HG03571 (cell line): ENCODE data around the gene PLB1.

Experiments used
- ATAC-seq: cut with Tn5 transposase; IDR thresholded peaks from one replicate; pipeline ENCODE4 v1.9.1; 2021; ENCODE audit not compliant: unreplicated experiment

Gene PLB1

GRCh38 chr2:28505361-28505760 is 9.5 kb downstream of the PLB1 start:
- ATAC-seq: no peak

DNA sequence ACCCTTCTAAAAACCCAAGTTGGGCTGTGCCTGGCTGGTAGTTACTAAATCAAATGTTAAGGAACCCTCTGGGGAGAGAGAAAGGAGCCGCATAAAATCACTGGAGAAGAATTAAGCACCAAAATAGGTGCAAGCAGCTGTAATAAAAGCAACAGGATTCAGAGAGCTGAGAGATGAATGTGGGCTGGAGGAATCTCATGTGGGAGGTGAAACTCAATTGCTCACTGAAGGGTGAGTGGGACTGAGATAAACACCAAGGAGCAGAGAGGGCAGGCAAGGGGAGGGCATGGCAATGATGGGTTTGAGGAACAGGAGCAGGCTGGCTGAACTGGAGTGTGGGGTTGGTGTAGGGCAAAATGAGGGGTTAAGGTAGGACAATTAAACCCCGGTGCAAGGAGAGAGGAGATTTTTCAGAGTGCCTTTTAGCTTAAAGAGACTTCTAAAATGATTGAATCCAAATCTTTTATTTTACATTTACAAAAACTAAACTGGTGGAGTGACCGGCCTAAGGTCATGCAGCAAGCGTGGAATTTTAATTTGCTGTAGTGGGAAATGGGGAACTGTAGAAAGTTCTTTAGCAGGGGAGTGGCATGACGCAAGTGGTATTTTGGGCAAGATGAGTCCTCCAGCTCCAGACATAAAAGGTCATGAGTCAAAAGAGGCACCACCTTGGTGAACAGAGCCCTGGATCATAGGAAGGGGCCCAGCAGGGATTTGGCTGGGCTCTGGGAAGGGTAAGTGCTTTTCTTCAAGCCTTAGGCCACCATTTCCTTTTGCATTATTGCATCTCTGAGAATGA is 10.5 kb downstream of the PLB1 start:
- no peak for ATAC-seq

DNA sequence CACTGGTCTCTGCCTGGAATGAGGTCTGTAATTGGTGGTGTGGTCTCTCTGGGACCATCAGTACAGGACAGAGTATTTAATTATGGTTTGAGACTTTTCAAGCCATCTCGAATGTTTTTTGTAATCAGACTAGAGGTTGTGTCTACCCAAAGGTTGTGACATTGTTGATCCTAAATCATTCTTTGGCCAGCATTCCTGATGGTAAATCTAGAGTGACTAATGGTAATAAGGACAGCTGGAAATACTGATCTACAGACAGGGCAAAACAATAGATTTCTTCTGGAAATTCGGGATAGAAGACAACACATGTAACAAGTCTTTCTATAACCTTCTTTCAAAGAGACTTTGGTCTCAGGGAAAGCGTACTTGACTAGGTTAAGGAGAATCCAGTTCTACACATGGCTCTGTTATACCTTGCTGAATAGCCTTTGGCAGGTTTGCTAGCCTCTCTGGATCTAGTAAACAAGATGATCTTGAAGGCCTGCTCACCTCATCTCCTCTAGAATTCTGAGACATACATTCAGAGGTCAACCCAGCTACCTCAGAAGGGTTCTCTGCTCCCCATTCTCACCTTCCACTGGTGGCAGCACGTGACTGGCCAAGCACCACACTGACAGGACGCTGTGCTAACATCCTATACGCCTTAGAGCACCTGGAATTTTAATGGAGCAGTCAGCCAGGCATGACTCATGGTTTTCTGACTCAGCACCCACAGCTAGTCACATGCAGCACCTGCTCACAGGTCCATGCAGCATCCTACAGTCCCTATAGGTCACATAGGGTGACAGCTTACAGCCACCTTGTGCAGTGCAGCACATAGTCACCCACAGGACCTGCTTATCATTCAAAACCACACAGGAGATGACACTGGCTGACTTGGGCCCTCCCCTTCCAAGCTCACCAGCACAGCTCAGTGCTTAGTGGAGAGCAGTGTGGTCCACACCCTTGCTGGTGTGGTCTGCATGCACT is 12.2 kb downstream of the PLB1 start:
- no peak for ATAC-seq

- no peak for ATAC-seq
Measured at GRCh38 chr2:28509361-28509760, 13.5 kb downstream of the PLB1 start.

DNA sequence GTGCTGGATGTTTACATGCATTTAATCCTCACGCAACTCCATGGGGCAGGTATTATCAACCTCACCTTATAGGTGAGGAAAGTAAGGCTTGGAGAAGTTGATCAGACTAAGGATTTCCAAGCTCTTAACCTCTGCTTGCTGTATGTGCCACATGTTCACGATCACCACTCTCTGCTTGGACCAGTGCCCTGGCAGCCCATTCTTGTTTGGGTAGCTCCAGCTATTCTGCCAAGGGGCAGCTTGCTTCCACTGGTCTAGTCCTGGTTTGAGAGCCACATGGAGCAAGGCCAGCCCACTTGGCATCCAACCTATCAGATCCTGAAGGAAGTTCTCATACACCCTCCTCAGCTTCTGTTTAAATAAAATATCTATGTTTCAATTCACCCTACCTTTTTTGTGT is 14.3 kb downstream of the PLB1 start:
- ATAC-seq: no peak

DNA sequence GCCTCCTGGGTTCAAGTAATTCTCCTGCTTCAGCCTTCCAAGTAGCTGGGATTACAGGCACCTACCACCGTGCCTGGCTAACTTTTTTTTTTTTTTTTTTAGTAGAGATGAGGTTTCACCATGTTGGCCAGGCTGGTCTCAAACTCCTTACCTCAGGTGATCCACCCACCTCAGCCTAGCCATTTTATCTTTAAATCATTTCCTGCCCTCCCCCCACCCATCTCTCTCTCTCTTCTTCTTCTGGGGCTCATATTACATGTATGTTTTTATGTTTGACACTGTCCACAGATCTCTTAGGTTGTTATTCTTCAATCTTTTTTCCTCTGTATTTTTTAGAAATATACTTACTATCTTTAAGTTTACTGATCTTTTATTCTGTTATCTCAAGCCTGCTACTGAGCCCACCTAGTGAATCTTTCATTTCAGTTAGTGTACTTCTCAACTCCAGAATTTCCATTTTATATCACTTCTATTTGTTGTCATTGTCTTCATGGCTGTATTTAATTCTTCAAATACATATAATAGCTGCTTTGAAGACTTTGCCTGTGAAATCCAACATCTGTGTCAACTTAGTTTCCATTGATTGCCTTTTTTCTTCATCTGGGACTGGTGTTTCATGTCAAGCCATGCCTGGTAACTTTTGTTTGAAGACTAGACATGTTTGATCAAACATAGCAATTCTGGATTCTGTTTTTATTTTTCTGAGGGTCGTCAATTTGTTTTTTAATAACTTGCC is 16.2 kb downstream of the PLB1 start:
- no peak for ATAC-seq

DNA sequence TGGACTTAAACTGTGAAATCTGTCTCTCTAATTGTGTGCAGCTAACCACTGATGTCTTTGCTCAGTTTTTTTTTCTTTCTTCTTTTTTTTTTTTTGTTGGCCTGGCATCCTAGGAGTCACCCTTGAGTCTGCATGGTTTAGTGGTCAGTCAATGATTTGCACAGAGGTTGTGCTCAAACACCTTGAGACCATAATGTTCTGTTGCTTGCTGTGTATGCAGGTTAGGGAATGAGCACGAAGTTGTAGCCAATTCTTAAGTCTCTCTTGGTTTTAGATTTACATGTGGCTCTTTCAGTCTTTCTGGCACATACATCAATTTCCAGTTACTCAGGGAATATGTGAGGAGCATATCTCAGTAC is 16.7 kb downstream of the PLB1 start:
- ATAC-seq: no peak

- ATAC-seq: no peak
Measured at GRCh38 chr2:28513097-28513496, 17.2 kb downstream of the PLB1 start.

DNA sequence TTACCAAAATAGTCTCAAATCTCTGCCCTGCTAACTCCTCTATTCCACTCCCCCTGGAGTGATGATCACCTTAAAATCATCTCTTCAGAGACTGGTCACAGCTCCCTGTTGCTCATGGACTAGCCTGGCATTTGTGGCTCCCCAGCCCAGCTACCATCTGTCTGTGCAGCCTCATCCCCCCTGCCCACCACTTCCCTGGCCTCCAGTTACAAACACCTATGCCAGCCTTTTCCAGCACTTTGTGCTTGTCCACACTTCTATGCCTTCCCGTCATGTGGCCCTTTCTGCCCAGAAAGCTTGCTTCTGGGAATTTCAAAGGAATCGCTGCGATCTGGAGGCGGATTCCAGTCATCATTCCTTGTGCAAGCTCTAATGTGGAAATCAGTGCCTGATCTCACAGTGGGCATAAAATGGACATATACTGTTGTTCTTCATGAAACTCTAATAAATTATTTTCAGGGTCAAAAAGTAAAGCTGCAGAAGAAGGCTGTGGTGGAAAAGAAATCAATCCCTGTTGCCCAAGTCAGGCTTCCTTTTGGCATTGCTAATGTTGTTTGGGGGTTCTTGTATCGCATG is 19.4 kb downstream of the PLB1 start:
- no peak for ATAC-seq

DNA sequence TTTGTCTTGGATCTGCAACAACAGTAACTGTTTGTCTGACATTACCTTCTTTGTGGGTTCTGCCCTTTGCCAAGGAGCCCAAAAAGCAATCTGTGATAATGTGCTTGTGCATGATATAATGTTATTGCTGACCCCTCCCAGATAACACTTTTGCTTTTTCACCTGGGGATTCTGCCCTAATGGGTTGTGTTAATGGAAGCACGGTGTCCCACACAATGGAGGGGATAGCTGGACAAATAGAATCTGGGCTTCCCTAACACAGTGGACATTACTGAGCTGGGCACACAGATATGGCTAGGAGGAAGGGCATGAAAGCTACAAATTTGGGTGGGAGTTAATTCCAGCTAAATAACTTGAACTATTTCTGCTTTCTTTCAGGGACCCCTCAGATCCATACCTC is 20.6 kb downstream of the PLB1 start:
- ATAC-seq: no peak

- no peak for ATAC-seq
Measured at GRCh38 chr2:28516950-28517349, 21.1 kb downstream of the PLB1 start.

GRCh38 chr2:28521663-28522062 is 25.8 kb downstream of the PLB1 start:
- ATAC-seq: no peak

- no peak for ATAC-seq
Measured at GRCh38 chr2:28522481-28522880, 26.6 kb downstream of the PLB1 start.

- no peak for ATAC-seq
Measured at GRCh38 chr2:28523902-28524301, 28.0 kb downstream of the PLB1 start.

DNA sequence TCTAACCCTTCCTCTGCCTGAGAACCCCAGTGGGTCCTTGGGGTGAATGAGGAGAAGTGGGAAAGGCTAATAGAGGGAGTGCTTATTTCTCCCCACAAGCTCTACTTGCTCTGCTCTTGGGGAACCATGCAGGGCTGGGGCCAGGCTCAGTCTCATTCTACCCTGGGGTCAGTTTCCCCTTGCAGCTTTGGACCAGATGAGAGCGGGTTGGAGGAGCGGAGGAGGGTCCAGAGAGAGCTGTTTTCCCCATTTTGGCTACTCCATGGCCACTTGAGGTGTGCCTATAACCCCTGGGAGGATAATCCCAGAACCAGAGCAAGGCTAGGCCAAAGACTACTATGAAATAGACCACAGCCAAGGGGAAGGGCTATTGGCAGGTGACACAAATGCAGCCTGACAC is 29.6 kb downstream of the PLB1 start:
- no peak for ATAC-seq

DNA sequence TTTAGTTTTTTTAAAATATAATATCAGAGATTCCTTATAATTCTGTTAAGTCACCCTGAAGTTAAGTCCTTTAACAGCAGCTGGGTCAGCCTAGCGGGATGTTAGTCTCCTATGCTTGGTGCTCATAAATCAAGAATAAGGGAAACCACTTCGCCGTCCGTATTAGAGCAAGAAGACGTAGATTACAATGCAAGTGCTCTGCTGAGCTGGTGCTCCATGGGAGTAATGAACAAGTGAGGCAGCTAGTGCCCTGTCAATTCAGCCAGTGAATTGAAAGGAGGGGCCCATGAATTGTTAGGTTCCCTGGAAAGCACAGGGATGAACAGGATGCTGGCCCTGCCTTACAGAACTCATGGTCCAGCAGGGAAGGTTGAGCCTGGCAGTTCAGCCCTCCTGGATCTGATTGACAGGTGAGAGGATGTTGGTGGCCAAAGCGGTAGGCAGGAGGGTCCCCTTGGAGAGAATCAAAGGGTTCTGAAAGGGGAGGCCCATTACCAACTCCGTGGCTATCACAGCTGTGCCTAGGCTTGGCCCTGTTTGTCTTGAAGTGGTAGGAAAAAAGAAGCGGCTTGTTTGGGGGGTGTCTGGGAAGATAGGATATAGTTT is 30.8 kb downstream of the PLB1 start:
- no peak for ATAC-seq

DNA sequence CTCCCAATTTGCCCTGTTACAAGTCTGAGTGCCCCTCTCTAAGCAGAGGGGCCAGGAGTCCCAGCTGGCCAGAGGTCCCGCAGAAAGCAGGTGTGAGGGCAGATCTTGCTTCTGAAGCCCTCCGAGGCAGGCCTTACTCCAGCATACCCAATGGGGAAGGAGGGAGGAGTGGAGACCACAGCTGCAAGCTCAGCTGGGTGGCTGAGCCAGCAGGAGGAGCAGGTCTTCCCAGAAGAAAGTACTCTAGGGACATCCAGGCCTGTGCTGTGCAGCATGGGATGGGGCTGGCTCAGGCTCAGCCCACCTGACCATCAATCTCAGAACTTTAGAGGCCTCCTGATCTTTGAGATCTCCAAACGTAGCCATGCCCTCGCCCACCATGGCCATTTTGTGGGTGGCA is 31.3 kb downstream of the PLB1 start:
- no peak for ATAC-seq

DNA sequence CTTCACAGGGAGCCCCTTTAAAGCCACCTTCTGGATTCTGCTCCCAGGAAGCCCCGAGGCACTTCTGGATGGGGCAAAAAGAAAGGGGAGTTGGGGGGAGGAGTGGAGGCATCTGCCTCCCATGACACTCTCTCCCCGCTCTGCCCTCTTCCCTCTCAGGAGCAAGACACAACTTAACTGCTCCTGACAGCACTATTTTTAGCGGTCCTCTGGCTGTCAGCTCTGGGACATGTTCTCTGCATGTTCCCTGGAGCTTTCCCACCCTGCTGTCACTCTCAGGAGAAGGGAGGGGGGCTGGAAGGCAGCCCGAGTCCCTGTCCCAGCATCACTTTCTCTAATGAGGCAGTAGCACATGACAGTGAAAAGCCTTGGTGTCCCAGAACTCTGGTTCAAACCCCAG is 32.3 kb downstream of the PLB1 start:
- ATAC-seq: no peak

- no peak for ATAC-seq
Measured at GRCh38 chr2:28530782-28531181, 34.9 kb downstream of the PLB1 start.

DNA sequence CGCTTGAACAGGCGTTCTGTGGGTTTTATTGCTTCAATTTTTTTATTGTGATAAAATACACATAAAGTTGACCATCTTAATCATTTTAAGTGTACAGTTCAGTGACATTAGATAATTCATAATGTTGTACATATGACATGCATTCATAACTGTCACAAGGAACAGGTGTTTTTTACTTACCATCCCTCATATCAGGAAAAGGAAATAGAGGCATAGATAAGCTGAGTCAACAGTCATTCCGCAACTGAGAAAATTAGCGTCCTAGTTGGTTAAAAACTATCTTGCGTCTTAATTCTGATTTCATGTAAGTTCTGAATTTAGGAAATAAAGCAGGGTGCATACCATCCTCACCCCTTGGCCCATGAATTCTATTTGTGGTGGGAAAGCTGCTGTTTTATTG is 36.5 kb downstream of the PLB1 start:
- no peak for ATAC-seq
